ENCODE data around the gene SLC9A8.

SLC9A8 gene

GRCh38 chr20:49904440-49905214 is 92.0 kb downstream of the SLC9A8 start:
- CTCF ChIA-PET, result interaction anchor here (0.9 to 16.4 kb wide), 6 partner anchors 9 to 361 kb away, joined by 3 to 158 read pairs (median 4); partner anchors contain the start of gene SPATA2
- TF ChIP-seq, protein P1, sequence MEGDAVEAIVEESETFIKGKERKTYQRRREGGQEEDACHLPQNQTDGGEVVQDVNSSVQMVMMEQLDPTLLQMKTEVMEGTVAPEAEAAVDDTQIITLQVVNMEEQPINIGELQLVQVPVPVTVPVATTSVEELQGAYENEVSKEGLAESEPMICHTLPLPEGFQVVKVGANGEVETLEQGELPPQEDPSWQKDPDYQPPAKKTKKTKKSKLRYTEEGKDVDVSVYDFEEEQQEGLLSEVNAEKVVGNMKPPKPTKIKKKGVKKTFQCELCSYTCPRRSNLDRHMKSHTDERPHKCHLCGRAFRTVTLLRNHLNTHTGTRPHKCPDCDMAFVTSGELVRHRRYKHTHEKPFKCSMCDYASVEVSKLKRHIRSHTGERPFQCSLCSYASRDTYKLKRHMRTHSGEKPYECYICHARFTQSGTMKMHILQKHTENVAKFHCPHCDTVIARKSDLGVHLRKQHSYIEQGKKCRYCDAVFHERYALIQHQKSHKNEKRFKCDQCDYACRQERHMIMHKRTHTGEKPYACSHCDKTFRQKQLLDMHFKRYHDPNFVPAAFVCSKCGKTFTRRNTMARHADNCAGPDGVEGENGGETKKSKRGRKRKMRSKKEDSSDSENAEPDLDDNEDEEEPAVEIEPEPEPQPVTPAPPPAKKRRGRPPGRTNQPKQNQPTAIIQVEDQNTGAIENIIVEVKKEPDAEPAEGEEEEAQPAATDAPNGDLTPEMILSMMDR (IDR thresholded peaks at IDR 0.05; ENCODE audit: insufficient read depth, low read length, missing control alignments), result no peak
- POLR2A ChIA-PET, result no interaction called here
- H3K4me3 ChIP-seq (ENCODE audit: low read depth, low read length), result no peak overlapping the region
- no peak for DNase-seq (ENCODE audit: low read depth, low spot score)

GRCh38 chr20:49905415-49906091 is 92.9 kb downstream of the SLC9A8 start:
- TF ChIP-seq, protein P1 (IDR thresholded peaks at IDR 0.05; ENCODE audit: insufficient read depth, low read length, missing control alignments), result no peak
- H3K4me3 ChIP-seq (ENCODE audit: low read depth, low read length), result no peak overlapping the region
- no peak for DNase-seq (ENCODE audit: low read depth, low spot score)
- ChIA-PET POLR2A (no interaction called here), CTCF (interaction anchor here (3.6 to 16.4 kb wide), 2 partner anchors 8 to 16 kb away, joined by 20 to 158 read pairs; partner anchors contain the start of gene SPATA2)

DNA sequence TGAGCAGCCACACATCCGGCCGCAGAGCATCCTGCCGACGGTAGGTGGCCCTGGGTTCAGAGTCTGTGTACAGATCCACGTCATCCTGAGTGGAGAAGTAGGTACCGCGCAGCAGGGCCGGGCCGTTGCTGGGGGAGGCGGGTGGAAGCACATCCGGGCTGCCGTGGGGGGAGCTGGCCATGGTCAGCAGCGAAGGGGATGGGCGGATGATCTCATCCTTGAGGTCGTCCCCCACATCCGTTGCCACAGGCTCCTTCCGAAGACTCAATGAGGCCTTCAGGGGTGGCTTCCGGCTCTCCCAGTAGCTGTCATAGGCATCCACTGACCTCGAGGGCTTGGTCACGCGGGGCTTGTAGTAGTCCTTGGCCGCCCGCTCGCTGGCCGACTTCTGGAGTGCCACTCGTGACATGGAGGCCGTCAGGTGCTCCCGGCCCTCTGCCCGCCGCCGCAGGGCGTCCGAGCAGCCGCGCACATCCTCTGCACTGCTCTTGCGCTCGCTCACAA is 93.5 kb downstream of the SLC9A8 start:
- no peak overlapping the region for H3K4me3 ChIP-seq (ENCODE audit: low read depth, low read length)
- TF ChIP-seq, protein P1 (IDR thresholded peaks at IDR 0.05; ENCODE audit: insufficient read depth, low read length, missing control alignments), result no peak
- no peak for DNase-seq (ENCODE audit: low read depth, low spot score)
- ChIA-PET POLR2A (interaction anchor here (0.7 to 1.1 kb wide), 2 partner anchors 8 to 10 kb away, joined by 3 to 6 read pairs; no protein-coding TSS in a partner anchor), CTCF (interaction anchor here (0.8 to 16.4 kb wide), 2 partner anchors 16 to 165 kb away, joined by 3 to 158 read pairs; no protein-coding TSS in a partner anchor)

GRCh38 chr20:49906615-49907154 is 94.1 kb downstream of the SLC9A8 start:
- POLR2A ChIA-PET, result interaction anchor here (0.7 to 1.1 kb wide), 2 partner anchors 8 to 9 kb away, joined by 3 to 6 read pairs; no protein-coding TSS in a partner anchor
- CTCF ChIA-PET, result interaction anchor here (0.8 to 16.4 kb wide), 2 partner anchors 17 to 165 kb away, joined by 3 to 158 read pairs; no protein-coding TSS in a partner anchor
- TF ChIP-seq, protein P1 (IDR thresholded peaks at IDR 0.05; ENCODE audit: insufficient read depth, low read length, missing control alignments), result no peak
- no peak overlapping the region for H3K4me3 ChIP-seq (ENCODE audit: low read depth, low read length)
- no peak for DNase-seq (ENCODE audit: low read depth, low spot score)

DNA sequence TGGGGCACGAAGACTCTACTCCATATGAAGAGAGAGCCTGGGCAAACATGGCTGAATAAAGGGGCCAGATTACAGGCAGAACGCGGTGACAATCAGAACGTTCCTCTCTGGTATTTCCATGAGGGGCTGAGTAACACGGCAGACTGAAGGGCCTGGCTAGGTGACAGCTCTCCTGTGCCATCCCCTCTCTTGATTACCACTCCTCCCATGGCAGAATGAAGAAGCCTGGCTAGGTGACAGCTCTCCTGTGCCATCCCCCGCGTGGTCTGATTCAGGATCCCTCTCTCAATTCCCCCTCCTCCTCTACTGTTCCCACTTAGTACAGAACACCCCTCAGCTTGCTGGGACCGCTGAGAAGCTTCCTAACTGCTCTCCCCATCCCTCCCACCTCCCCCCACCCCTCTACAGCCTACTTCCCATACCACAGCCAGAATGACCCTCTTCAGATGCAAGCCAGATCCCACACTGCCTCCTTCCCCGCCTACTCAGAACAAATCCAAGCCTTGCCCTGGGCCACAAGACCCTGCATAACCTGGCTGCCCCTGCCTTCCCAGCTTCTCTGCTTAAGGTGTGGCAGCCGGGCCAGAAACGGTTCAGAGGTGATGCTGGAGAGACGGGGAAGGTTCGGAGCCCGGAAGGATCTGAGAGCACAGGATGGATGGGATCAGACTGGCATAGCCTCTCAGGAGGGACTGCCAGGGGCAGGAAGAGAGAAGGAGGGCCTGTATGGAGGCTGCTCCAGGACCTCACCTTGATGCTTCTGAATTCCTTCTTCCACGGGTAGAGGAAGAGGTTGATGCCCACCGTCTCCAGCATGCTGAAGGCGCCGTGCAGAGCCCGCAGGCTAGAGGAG is 95.0 kb downstream of the SLC9A8 start:
- DNase-seq (ENCODE audit: low read depth, low spot score), result no peak
- ChIA-PET POLR2A (interaction anchor here (1.1 kb wide), 1 partner anchor 8 kb away, joined by 6 read pairs; no protein-coding TSS in a partner anchor), CTCF (interaction anchor here (16.4 kb wide), 1 partner anchor 18 kb away, joined by 158 read pairs; no protein-coding TSS in a partner anchor)
- no peak overlapping the region for H3K4me3 ChIP-seq (ENCODE audit: low read depth, low read length)
- TF ChIP-seq, protein P1 (IDR thresholded peaks at IDR 0.05; ENCODE audit: insufficient read depth, low read length, missing control alignments), result no peak
